ENCODE measurements around the gene TMCC1. TPM values are rescaled to one million over a fixed set of nuclear protein-coding genes. Genes with fewer than 3 reads are reported as not detected.
"Not testable (repeated sequence)": the region's sequence is repeated elsewhere in the genome, so short reads cannot be mapped to it uniquely, and the experiment has no call there.

Gene TMCC1
- total and polyA plus RNA-seq, 10 of the 15 experiments (the other 5 are each of a cell fraction or from before 2014, with no cell fraction given): 2.3 to 21.1 (median 8.4) TPM

DNA sequence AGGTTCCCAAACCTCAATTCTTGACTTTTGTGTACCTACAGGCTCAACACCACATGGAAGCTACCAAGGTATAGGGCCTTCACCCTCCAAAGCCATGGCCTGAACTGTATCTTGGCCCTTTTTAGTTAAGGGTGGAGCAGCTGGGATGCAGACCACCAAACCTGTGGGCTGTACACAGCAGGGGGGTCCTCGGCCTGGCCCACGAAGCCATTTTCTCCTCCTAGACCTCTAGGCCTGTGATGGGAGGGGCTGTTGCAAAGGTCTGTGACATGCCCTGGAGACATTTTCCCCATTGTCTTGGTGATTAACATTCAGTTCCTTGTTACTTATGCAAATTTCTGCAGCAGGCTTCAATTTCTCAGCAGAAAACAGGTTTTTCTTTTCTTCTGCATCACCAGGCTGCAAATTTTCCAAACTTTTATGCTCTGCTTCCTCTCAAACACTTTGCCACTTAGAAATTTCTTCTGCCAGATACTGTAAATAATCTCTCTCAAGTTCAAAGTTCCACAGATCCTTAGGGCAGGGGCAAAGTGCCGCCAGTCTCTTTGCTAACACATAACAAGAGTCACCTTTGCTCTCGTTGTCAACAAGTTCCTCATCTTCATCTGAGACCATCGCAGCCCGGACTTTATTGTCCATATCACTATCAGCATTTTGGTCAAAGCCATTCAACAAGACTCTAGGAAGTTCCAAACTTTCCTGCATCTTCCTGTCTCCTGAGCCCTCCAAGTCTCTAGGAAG lies 196.1 kb downstream of the TMCC1 start (continued):
- TF ChIP-seq, protein P1, sequence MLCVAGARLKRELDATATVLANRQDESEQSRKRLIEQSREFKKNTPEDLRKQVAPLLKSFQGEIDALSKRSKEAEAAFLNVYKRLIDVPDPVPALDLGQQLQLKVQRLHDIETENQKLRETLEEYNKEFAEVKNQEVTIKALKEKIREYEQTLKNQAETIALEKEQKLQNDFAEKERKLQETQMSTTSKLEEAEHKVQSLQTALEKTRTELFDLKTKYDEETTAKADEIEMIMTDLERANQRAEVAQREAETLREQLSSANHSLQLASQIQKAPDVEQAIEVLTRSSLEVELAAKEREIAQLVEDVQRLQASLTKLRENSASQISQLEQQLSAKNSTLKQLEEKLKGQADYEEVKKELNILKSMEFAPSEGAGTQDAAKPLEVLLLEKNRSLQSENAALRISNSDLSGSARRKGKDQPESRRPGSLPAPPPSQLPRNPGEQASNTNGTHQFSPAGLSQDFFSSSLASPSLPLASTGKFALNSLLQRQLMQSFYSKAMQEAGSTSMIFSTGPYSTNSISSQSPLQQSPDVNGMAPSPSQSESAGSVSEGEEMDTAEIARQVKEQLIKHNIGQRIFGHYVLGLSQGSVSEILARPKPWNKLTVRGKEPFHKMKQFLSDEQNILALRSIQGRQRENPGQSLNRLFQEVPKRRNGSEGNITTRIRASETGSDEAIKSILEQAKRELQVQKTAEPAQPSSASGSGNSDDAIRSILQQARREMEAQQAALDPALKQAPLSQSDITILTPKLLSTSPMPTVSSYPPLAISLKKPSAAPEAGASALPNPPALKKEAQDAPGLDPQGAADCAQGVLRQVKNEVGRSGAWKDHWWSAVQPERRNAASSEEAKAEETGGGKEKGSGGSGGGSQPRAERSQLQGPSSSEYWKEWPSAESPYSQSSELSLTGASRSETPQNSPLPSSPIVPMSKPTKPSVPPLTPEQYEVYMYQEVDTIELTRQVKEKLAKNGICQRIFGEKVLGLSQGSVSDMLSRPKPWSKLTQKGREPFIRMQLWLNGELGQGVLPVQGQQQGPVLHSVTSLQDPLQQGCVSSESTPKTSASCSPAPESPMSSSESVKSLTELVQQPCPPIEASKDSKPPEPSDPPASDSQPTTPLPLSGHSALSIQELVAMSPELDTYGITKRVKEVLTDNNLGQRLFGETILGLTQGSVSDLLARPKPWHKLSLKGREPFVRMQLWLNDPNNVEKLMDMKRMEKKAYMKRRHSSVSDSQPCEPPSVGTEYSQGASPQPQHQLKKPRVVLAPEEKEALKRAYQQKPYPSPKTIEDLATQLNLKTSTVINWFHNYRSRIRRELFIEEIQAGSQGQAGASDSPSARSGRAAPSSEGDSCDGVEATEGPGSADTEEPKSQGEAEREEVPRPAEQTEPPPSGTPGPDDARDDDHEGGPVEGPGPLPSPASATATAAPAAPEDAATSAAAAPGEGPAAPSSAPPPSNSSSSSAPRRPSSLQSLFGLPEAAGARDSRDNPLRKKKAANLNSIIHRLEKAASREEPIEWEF (IDR thresholded peaks at IDR 0.05; ENCODE audit: insufficient replicate concordance, low read depth, low read length): no peak
- TF ChIP-seq ZNF24 (IDR thresholded peaks at IDR 0.05) (no peak), SP1 (IDR thresholded peaks at IDR 0.05; ENCODE audit: low read depth, low read length) (no peak)
- TF ChIP-seq, protein P2, sequence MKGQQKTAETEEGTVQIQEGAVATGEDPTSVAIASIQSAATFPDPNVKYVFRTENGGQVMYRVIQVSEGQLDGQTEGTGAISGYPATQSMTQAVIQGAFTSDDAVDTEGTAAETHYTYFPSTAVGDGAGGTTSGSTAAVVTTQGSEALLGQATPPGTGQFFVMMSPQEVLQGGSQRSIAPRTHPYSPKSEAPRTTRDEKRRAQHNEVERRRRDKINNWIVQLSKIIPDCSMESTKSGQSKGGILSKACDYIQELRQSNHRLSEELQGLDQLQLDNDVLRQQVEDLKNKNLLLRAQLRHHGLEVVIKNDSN (IDR thresholded peaks at IDR 0.05; ENCODE audit: borderline replicate concordance, extremely low read length, insufficient read depth, low read depth, low read length): no peak
- TF ChIP-seq, protein P3, sequence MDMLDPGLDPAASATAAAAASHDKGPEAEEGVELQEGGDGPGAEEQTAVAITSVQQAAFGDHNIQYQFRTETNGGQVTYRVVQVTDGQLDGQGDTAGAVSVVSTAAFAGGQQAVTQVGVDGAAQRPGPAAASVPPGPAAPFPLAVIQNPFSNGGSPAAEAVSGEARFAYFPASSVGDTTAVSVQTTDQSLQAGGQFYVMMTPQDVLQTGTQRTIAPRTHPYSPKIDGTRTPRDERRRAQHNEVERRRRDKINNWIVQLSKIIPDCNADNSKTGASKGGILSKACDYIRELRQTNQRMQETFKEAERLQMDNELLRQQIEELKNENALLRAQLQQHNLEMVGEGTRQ (IDR thresholded peaks at IDR 0.05; ENCODE audit: borderline replicate concordance, low read depth, low read length): no peak

DNA sequence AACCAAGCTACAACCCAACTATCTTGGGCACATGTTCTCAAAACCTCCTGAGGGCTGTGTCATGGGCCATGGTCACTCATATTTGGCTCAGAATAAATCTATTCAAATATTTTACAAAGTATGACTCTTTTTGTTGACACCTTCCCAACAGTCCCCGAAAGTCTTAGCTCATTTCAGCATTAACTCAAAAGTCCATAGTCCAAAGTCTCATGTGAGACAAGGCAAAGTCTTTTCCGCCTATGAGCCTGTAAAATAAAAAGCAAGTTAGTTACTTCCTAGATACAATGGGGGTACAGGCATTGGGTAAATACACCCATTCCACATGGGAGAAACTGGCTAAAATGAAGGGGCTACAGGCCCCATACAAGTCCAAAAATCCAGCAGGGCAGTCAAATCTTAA lies 197.1 kb downstream of the TMCC1 start:
- H3K36me3 ChIP-seq (ENCODE audit: control insufficient read depth in 2 of 2, insufficient read depth in 2 of 2, low read length in 1 of 2); H3K27ac ChIP-seq (ENCODE audit: control insufficient read depth, insufficient read depth); FAIRE-seq; in situ Hi-C loops (cut with MboI); H3K4me3 ChIP-seq; SMC1A ChIA-PET (ENCODE audit: uncharacterized antibody, unreplicated experiment); BruUV-seq (replicated peaks); intact Hi-C loops (cut with micrococcal nuclease; ENCODE audit: unreplicated experiment); H3K27me3 ChIP-seq (replicated peaks in 1 of 2; ENCODE audit: control insufficient read depth in 2 of 2, insufficient read depth in 2 of 2, low read length in 1 of 2); H3K79me2 ChIP-seq (ENCODE audit: control insufficient read depth, insufficient read depth, low read length); ATAC-seq; POLR2A ChIA-PET; H3K4me2 ChIP-seq (ENCODE audit: control insufficient read depth, insufficient read depth); H4K20me1 ChIP-seq (ENCODE audit: control insufficient read depth, insufficient read depth); H3K9me3 ChIP-seq (replicated peaks; ENCODE audit: control insufficient read depth, insufficient read depth, low read length); H3K4me1 ChIP-seq (ENCODE audit: control insufficient read depth, insufficient read depth, low read length); RAD21 ChIA-PET (ENCODE audit: unreplicated experiment); H3K9ac ChIP-seq (ENCODE audit: control insufficient read depth, insufficient read depth, low read length); H2AFZ ChIP-seq (ENCODE audit: control insufficient read depth, low read depth, low read length); DNase-seq (ENCODE audit: low read depth, low spot score): not testable (repeated sequence)
- CTCF ChIA-PET: interaction anchor here (0.8 kb wide), 1 partner anchor 206 kb away, joined by 3 read pairs; no protein-coding TSS in a partner anchor
- 98% methylated on average over 2 of the region's 2 CpGs for WGBS (ENCODE audit: insufficient coverage, insufficient replicate concordance, low lambda C conversion rate, missing lambda C conversion rate)

Measured in GM12878 (cell line).